ENCODE data around the gene WDR48.

WDR48 gene

DNA sequence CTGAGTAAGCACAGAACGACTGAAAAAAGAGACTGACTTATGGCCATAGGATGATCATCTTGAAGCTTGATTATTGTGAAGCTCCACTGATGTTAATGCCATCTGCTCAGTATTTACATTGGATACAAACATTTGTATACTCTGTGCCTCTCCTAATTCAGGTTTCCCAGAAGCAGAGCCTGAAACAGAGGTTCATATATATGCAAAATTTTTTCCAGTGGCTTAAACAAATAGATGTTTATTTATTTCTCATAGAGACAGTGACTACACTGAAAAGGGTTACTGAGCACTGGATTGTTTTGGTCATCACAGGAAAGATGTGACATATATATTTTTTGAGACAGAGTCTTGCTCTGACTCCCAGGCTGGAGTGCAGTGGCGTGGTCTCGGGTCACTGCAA lies 36.4 kb upstream of the WDR48 start:
- no peaks in the 10 kb centered on the region for H3K4me1 ChIP-seq
- H3K9me3 ChIP-seq = no peaks in the 10 kb centered on the region
- no peaks in the 10 kb centered on the region for H3K36me3 ChIP-seq
- no peak overlapping the region for H3K4me3 ChIP-seq (ENCODE audit: low read depth, low read length)
- TF ChIP-seq, protein P1, sequence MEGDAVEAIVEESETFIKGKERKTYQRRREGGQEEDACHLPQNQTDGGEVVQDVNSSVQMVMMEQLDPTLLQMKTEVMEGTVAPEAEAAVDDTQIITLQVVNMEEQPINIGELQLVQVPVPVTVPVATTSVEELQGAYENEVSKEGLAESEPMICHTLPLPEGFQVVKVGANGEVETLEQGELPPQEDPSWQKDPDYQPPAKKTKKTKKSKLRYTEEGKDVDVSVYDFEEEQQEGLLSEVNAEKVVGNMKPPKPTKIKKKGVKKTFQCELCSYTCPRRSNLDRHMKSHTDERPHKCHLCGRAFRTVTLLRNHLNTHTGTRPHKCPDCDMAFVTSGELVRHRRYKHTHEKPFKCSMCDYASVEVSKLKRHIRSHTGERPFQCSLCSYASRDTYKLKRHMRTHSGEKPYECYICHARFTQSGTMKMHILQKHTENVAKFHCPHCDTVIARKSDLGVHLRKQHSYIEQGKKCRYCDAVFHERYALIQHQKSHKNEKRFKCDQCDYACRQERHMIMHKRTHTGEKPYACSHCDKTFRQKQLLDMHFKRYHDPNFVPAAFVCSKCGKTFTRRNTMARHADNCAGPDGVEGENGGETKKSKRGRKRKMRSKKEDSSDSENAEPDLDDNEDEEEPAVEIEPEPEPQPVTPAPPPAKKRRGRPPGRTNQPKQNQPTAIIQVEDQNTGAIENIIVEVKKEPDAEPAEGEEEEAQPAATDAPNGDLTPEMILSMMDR (IDR thresholded peaks at IDR 0.05; ENCODE audit: low read depth, low read length) = no peak
- no peaks in the 10 kb centered on the region for H3K27me3 ChIP-seq
- DNase-seq = no peak

DNA sequence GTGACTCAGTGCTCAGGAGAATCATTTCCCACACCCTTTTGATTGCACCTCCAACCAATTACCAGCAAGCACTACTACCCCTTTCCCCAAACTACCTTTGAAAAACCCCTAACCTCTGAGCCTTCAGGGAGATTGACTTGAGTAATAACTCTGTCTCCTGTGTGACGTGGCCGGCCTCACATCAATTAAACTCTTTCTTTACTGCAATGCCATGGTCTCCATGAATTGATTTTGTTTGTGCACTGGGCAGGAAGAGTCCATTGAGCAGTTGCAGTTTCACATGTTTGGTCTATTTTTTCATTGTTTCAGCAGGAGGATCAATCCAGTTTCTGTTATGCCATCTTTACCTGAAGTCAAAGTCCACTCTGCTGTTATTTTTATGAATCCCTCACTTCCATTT lies 32.5 kb upstream of the WDR48 start:
- no peaks in the 10 kb centered on the region for H3K27me3 ChIP-seq
- TF ChIP-seq, protein P1 (IDR thresholded peaks at IDR 0.05; ENCODE audit: low read depth, low read length) = no peak
- no peak overlapping the region for H3K4me3 ChIP-seq (ENCODE audit: low read depth, low read length)
- no peak for DNase-seq
- no peaks in the 10 kb centered on the region for H3K4me1 ChIP-seq
- no peaks in the 10 kb centered on the region for H3K36me3 ChIP-seq
- no peaks in the 10 kb centered on the region for H3K9me3 ChIP-seq

DNA sequence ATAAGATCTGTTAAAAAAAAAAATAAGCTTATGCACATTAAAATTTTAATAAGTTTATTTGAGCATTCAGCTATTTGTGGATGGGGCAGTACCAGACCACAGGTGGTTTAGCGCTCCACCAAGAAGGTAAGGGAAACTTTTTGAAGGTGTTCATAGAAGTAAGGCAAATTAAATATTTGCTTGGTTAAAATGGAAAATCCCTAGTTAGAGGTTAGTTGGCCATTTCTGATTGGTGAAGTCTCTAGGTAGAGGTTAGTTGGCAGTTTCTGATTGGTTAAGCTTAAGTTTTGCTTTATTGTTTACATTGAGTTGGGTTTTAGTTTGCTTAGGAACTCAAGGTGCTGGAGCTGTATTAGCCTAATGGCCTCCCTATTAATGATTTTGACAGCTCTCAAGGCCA lies 30.8 kb upstream of the WDR48 start:
- no peaks in the 10 kb centered on the region for H3K9me3 ChIP-seq
- no peaks in the 10 kb centered on the region for H3K36me3 ChIP-seq
- H3K4me3 ChIP-seq (ENCODE audit: low read depth, low read length) = no peak overlapping the region
- DNase-seq = no peak
- H3K4me1 ChIP-seq = no peaks in the 10 kb centered on the region
- H3K27me3 ChIP-seq = no peaks in the 10 kb centered on the region
- TF ChIP-seq, protein P1 (IDR thresholded peaks at IDR 0.05; ENCODE audit: low read depth, low read length) = no peak

DNA sequence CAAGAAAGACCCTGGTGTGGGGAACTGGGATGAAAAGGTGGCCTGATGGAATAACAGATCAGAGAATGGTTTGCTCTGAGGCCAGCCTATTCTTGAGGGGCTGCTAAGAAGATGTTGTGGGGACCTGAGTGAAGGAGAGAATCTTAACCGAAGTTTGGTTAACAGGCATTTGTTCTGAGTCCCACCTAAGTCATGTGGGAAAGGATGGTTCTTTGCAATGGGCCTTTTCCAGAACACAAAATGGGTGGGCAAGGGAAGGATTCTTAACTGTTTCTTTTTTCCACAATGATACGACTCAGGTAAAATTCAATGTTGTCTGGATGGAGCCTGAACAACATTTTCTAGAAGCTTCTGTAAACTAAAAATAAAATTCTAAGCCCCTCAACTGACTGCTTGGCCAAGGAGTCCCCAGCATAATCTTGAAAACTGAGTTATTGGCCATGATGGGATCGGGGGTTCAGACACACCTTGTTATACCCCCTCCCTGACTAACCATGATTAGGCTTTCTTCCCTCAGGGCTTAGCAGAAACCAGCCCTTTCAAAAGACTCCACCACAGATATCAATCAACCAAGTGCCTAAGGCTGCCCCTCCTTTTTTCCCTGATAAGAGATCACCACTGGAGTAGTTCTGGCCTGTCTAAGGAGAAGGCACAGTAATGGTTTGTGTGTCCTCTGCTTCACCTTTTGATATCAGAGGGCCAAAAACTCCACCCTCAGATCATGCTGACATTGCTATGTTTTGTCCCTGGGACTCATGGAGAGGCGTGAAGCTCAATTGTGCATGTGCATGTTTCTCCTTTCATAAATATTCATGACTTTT lies 30.1 kb upstream of the WDR48 start:
- H3K27me3 ChIP-seq = no peaks in the 10 kb centered on the region
- H3K9me3 ChIP-seq = no peaks in the 10 kb centered on the region
- no peak overlapping the region for H3K4me3 ChIP-seq (ENCODE audit: low read depth, low read length)
- no peaks in the 10 kb centered on the region for H3K4me1 ChIP-seq
- TF ChIP-seq, protein P1 (IDR thresholded peaks at IDR 0.05; ENCODE audit: low read depth, low read length) = no peak
- H3K36me3 ChIP-seq = no peaks in the 10 kb centered on the region
- DNase-seq = no peak

DNA sequence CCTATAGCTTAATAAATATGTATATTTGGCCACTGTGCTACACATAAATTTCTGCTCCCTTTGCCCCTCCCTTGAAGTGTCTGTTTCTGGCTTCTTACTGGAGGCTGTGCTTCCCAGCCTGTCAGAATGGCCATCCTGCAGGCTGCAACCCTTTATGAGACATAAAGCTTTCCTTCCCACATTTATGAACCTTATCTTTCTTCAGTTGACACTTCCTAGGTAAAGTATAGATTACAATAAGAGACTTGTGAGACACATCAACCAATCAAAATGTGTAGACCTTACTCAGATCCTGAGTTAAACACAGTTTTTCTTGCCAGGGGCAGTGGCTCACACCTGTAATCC lies 29.6 kb upstream of the WDR48 start:
- TF ChIP-seq, protein P1 (IDR thresholded peaks at IDR 0.05; ENCODE audit: low read depth, low read length) = no peak
- Histone ChIP-seq H3K36me3 (no peaks in the 10 kb centered on the region), H3K4me3 (ENCODE audit: low read depth, low read length) (no peak overlapping the region), H3K9me3 (no peaks in the 10 kb centered on the region), H3K4me1 (no peaks in the 10 kb centered on the region), H3K27me3 (no peaks in the 10 kb centered on the region)
- no peak for DNase-seq

DNA sequence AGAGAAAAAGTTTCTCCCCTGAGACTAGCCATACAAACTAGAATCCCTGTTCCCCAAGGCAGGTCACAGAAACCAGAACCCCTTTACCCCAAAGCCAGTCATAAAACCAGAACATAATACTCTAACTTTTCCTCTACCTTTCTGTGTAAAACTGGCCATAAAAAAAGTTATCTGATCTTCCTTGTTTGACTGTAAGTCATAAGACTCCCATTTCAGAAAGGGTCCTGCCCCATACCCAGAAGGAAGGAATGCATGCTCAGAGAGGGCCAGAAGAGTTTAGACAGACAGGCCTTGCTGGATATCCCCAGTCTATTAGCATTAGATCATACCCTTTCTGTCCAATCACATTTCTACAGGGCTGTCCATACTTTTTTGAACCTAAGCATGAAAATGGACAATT lies 27.3 kb upstream of the WDR48 start:
- no peak for DNase-seq
- H3K27me3 ChIP-seq = no peaks in the 10 kb centered on the region
- H3K4me1 ChIP-seq = no peaks in the 10 kb centered on the region
- no peaks in the 10 kb centered on the region for H3K9me3 ChIP-seq
- TF ChIP-seq, protein P1 (IDR thresholded peaks at IDR 0.05; ENCODE audit: low read depth, low read length) = no peak
- no peak overlapping the region for H3K4me3 ChIP-seq (ENCODE audit: low read depth, low read length)
- no peaks in the 10 kb centered on the region for H3K36me3 ChIP-seq

Measured in BE2C (cell line).